SHP77 treated with DMSO at 0.1 percent for 48 hours (cell line): ENCODE measurements around the gene PLCL1.

Source experiments
- DNase-seq: peaks from one replicate; lab custom pipeline; 2025; lab: John Stamatoyannopoulos, UW

Gene PLCL1

GRCh38 chr2:198117406-198118041, 313.1 kb downstream of the PLCL1 start:
- no peak for DNase-seq

GRCh38 chr2:198127627-198128026, 323.2 kb downstream of the PLCL1 start:
- no peak for DNase-seq

GRCh38 chr2:198129609-198130008, 325.2 kb downstream of the PLCL1 start:
- DNase-seq: no peak

GRCh38 chr2:198134293-198134955, 330.0 kb downstream of the PLCL1 start:
- DNase-seq: no peak

- no peak for DNase-seq
These were observed 331.1 kb downstream of the PLCL1 start for GRCh38 chr2:198135481-198135934.

- no peak for DNase-seq
These were observed 331.7 kb downstream of the PLCL1 start for GRCh38 chr2:198136142-198136541.

- DNase-seq: no peak
These were observed 333.3 kb downstream of the PLCL1 start for GRCh38 chr2:198137733-198138132.

- DNase-seq: no peak
These were observed 337.3 kb downstream of the PLCL1 start for GRCh38 chr2:198141726-198142125.

GRCh38 chr2:198143156-198143555, 338.8 kb downstream of the PLCL1 start:
- DNase-seq: no peak

GRCh38 chr2:198143793-198144192, 339.4 kb downstream of the PLCL1 start:
- no peak for DNase-seq

GRCh38 chr2:198144660-198145059, 340.3 kb downstream of the PLCL1 start:
- no peak for DNase-seq

- DNase-seq: no peak
These were observed 342.1 kb downstream of the PLCL1 start for GRCh38 chr2:198146346-198146940.

- DNase-seq: no peak
These were observed 352.9 kb downstream of the PLCL1 start for GRCh38 chr2:198157314-198157713.

GRCh38 chr2:198161151-198161550, 356.8 kb downstream of the PLCL1 start:
- no peak for DNase-seq

- no peak for DNase-seq
These were observed 357.9 kb downstream of the PLCL1 start for GRCh38 chr2:198162276-198162675.

GRCh38 chr2:198164843-198165242, 360.4 kb downstream of the PLCL1 start:
- DNase-seq: no peak

- no peak for DNase-seq
These were observed 360.9 kb downstream of the PLCL1 start for GRCh38 chr2:198165289-198165688.

- DNase-seq: no peak
These were observed 363.0 kb downstream of the PLCL1 start for GRCh38 chr2:198167346-198167745.

GRCh38 chr2:198168651-198169050, 364.3 kb downstream of the PLCL1 start:
- no peak for DNase-seq

- DNase-seq: no peak
These were observed 368.8 kb downstream of the PLCL1 start for GRCh38 chr2:198173242-198173641.

GRCh38 chr2:198173864-198174263, 369.5 kb downstream of the PLCL1 start:
- DNase-seq: no peak

GRCh38 chr2:198175271-198175670, 370.9 kb downstream of the PLCL1 start:
- no peak for DNase-seq

- DNase-seq: no peak
These were observed 372.6 kb downstream of the PLCL1 start for GRCh38 chr2:198177040-198177439.
